ENCODE results near the gene ENDOV.

Gene ENDOV

GRCh38 chr17:80432961-80433550 lies 18.1 kb downstream of the ENDOV start:
- no peak for DNase-seq

- no peak for DNase-seq
These were observed 19.1 kb downstream of the ENDOV start for GRCh38 chr17:80433916-80434666.

DNA sequence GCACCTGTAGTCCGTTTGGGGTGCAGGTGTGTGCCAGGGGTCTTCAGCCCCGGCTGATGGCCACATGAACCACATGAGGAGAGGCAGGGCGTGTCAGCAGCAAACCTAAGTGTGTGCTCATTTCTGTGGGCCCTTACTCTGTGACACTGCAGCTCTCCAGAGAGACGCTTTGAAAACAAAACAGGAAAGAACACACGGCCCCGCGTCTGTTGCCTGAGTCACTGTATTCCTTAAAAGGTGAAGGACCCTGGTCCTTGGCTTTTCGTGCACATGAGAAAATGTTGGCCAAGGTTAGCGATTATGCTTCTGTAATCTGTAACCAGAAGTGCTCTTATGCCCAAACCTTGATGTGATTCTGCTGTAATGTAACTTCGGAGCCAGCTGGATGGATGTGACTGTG lies 22.6 kb downstream of the ENDOV start:
- no peak for DNase-seq

- no peak for DNase-seq
These were observed 23.8 kb downstream of the ENDOV start for GRCh38 chr17:80438806-80439205.

- no peak for DNase-seq
These were observed 24.5 kb downstream of the ENDOV start for GRCh38 chr17:80439499-80439898.

- peak; percentile 57 for DNase-seq
These were observed 26.2 kb downstream of the ENDOV start for GRCh38 chr17:80441133-80441578.

DNA sequence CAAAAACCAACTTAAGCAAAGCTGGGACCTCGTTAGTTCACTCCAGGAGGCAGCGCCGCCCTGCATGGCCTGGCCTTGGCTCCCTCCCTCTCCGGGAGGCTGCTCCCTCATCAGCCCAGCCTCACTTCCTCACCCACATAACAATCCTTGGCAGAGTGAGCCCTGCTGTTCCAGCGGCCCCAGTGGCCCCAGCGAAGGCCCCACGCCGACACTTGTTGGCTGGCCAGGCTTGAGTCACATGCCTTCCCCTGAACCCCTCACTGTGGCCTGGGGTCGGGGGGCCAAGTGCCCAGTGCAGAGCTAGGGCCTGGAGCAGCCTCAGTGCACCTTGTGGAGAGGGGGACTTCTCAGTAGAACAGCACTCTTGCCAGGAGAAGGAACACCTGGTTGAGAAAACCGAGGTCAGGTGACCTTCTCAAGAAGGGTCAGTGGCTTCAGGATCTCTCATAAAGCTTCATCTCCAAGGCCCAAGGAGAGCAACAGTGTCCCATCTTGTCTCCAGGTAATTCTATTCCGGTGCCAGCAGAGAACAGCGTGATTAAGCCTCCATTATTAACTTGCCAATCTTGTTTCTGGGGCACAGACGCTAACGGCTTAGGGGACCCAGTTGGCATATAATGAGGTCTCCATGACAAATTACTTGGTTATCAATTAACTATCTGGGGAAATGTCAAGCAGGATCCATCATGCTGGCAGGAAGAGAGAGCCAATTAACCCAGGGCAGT lies 26.8 kb downstream of the ENDOV start:
- no peak for DNase-seq

DNA sequence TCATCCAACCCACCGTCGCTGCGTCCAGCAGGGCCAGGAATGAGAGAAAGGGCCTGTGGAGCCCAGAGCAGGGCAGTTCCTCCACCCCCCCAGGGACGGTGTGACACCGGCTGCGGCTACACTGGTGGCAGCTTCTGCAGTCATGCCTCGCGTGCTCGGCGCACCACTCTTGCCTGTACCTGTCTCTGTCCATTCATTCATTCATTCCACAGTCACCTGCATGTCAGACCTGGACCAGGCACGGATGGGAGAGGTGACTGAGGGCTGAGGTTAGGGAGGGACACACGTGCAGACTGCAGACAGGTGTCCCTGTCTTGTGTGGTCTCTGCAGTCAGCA lies 27.3 kb downstream of the ENDOV start:
- no peak for DNase-seq

GRCh38 chr17:80442764-80443163 lies 27.8 kb downstream of the ENDOV start:
- no peak for DNase-seq

DNA sequence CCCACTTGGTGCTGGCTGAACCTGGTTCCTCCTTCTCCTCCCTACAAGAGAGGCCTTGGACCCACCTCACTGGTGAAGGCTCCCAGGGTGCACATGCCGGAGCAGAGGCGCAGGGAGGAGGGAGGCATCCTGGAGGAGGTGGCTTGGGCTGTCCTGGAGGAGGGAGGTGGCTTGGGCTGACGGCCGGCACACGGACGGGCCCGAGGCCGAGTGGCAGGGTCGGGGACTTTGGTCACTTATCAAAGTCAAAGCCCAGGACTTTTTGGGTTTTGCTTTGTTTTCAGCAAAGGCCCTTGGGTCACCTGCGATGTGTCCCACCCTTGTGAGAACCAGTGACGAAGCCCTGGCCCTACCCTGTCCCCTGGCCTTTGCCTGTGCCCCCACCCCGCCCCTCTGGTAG lies 28.5 kb downstream of the ENDOV start:
- DNase-seq: no peak

DNA sequence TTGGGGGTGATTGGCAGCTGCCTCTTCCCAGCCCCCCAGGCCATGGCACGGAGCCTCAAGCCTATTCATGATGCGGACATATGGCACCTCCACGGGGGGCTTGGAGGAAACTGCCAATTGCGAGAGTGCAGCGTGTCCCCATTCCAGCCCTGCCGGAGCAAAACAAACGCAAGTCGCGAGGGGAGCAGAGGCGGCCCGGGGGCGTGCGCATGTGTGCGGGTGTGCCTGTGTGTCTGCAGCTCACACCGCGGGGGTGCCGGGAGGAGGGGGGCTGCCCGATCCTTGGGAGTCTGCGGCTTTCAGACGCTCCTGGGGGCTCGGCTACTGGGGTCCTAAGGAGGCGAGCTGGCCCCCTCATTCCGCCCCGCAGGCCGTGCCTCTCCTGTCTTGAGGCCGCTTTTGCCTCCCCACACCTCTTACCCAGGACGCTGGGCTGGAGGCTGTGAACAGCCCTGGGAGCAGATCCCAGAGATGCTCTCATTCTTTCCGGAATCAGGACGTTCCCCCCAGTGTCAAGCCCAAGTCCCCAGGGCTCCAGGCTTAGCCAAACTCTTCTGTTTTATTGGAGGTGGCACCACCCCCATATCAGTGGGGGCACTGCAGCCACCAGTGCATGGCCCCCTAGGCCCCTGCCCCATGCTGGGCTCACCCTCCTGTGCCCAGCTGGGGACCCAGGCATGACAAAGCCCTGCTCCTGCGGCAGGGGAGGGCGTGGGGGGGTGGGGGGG lies 29.1 kb downstream of the ENDOV start:
- DNase-seq: no peak

DNA sequence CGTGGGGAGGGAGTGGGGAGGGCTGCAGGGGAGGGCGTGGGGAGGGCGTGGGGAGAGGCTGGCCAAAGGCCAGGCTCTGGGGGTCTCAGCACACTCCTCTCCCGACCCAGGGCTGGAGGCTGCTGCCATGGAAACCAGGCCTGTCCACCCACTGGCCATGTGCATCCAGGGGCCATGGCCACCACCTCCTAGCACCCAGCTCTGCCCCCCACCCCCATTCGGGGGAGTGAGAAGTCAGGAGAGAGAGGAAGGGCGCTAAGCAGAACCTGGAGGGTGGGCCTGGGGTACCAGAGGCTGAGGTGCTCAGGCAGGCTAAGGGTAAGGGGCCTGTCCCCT lies 29.6 kb downstream of the ENDOV start:
- DNase-seq: no peak

GRCh38 chr17:80445007-80445725 lies 30.2 kb downstream of the ENDOV start:
- DNase-seq: no peak

- DNase-seq: no peak
These were observed 30.8 kb downstream of the ENDOV start for GRCh38 chr17:80445726-80446110.

DNA sequence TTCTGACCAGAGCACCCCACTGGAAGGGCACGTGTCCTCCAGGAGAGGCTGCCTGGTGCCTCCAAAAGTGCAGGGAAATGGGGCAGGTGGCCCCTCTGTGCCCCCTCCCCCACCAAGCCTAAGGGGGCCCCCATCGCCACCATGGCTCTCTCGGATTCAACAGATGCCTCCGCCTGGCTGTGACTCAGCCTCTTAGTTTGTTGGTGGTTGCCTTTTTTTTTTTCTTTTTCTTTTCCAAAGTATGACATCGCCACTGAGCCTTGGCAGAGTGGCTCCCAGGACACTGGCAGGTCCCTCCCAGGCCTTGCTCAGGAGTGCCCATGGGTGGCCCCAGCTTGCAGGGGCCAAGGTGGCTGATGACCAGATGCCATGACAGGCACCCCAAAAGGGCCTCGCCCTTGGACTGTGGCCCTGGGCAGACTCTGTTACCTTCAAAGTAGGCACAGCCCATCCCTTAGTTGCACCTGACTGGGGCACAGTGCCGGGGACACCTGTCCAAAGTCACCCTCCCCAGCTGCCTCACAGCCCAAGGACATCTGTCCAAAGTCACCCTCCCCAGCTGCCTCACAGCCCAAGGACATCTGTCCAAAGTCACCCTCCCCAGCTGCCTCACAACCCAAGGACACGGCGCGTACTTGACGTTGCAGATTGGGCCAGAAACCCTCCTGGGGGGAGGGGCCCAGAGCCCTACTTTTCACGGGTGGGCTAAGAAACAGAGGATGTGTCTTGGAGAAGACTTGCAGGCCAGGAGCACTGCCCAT lies 31.9 kb downstream of the ENDOV start:
- no peak for DNase-seq

GRCh38 chr17:80447790-80448189 lies 32.8 kb downstream of the ENDOV start:
- DNase-seq: no peak

GRCh38 chr17:80449194-80449929 lies 34.4 kb downstream of the ENDOV start:
- no peak for DNase-seq

- no peak for DNase-seq
These were observed 35.1 kb downstream of the ENDOV start for GRCh38 chr17:80449930-80450576.

GRCh38 chr17:80451104-80451775 lies 36.3 kb downstream of the ENDOV start:
- DNase-seq: no peak

GRCh38 chr17:80452173-80452915 lies 37.4 kb downstream of the ENDOV start:
- DNase-seq: no peak

Data from KG1 (cell line).